ENCODE results near the gene PRR33.
A peak's percentile ranks its signal among the peaks of the same experiment; 100 is the strongest.

PRR33 gene

DNA sequence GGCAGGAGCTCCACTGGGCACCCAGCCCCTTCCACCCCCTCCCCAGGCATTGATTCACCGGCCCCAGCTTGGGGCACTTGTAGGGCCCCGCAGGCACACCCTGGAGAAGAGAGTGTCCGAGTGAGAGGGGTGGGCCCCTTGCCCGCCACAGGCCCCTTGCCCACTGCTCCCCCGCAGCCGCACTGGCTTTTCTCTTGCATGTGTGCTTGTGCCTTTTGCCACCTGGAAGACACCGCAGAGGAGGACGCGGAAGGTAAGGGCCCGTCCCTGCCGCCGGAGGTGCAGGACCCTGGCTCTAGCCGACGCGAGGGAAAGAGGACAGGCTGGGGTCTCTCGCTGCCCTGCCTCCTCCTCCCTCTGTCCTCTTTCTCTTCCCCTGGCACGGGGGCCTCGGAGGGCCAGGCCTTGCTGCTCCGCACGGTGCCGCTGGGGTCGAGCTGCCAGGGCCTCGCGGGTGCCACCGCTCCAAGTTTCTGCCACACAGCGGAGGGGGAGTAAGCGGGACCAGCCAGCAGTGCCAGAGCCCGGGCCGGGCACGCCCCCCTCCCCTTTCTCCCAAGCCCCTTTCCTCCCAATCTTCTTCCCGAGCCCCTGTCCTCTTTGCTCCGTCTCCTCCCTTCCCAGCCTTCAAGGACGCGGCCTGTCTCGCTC, 37.3 kb upstream of the PRR33 start:
- TF ChIP-seq SPI1 (IDR thresholded peaks at IDR 0.05; ENCODE audit: low read depth, low read length) = no peak
- no peak for TF ChIP-seq POLR2A (IDR thresholded peaks at IDR 0.05; ENCODE audit: low read depth, low read length)
- TF ChIP-seq POLR2AphosphoS5 (IDR thresholded peaks at IDR 0.05; ENCODE audit: low read depth, low read length) = no peak
- no peak for TF ChIP-seq TAF1 (IDR thresholded peaks at IDR 0.05; ENCODE audit: low read depth, low read length)
- TF ChIP-seq POU2F2 (IDR thresholded peaks at IDR 0.05; ENCODE audit: low read depth, low read length) = no peak
- no peak for TF ChIP-seq PAX5 (IDR thresholded peaks at IDR 0.05; ENCODE audit: insufficient read depth, low read length, severe bottlenecking)
- peak; percentile 21 for DNase-seq (ENCODE audit: insufficient read length, low spot score)
- FAIRE-seq = no peak

DNA sequence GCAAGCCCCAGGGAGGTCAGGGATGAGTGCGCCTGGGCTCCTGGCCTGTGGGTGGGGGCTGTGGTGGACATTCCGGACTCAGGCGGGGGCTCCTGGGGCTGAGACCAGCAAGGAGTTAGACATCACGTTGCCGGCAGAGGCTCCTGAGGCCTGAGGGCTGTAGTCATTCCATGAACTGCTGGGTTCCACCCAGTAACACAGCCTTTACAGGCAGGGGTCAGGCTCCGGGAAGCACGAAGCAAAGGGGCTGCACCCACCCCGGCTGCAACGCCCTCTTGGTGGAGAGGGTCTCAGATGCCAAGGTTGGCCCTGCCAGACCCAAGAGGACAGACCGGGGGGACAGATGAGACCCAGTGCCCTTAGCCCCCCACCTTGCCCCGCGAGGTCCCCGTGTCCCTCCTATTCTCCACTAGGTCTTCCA, 36.8 kb upstream of the PRR33 start:
- TF ChIP-seq SPI1 (IDR thresholded peaks at IDR 0.05; ENCODE audit: low read depth, low read length) (no peak), TAF1 (IDR thresholded peaks at IDR 0.05; ENCODE audit: low read depth, low read length) (no peak), POLR2AphosphoS5 (IDR thresholded peaks at IDR 0.05; ENCODE audit: low read depth, low read length) (no peak), PAX5 (IDR thresholded peaks at IDR 0.05; ENCODE audit: insufficient read depth, low read length, severe bottlenecking) (no peak), POLR2A (IDR thresholded peaks at IDR 0.05; ENCODE audit: low read depth, low read length) (no peak), POU2F2 (IDR thresholded peaks at IDR 0.05; ENCODE audit: low read depth, low read length) (no peak)
- peak; percentile 24 for DNase-seq (ENCODE audit: insufficient read length, low spot score)
- FAIRE-seq = no peak

DNA sequence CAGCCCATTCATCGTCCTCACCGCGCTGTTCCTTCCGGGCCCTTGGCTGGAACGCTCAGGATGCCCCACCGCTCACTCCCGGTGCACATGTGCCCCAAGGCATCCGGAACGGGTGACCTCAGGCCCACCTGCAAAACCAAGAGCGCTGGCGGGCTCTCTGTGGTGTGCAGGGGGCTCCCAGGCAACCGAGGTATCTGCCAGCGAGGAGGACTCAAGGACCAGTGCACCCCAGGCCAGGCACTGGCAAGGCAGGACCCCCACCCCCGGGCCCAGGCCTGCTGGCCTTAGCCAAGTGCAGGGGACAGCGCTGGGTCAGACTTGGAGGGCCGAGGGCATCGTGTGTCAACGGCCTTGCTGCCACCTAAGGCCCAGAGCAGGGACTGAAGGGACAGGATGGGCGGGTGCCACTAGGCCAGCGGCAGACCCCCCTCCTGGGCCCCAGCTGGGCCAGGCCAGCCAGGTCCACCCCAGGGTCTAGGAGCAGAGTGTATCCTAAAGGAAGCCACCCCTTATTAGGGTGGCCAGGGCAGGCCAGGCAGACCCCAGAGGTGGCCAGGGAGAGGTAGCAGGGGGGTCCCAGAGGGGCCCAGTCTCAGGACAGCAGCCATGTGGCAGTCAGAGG, 36.3 kb upstream of the PRR33 start:
- no peak for FAIRE-seq
- DNase-seq (ENCODE audit: insufficient read length, low spot score) = no peak
- TF ChIP-seq POLR2A (IDR thresholded peaks at IDR 0.05; ENCODE audit: low read depth, low read length) = no peak
- no peak for TF ChIP-seq SPI1 (IDR thresholded peaks at IDR 0.05; ENCODE audit: low read depth, low read length)
- TF ChIP-seq POU2F2 (IDR thresholded peaks at IDR 0.05; ENCODE audit: low read depth, low read length) = no peak
- no peak for TF ChIP-seq TAF1 (IDR thresholded peaks at IDR 0.05; ENCODE audit: low read depth, low read length)

DNA sequence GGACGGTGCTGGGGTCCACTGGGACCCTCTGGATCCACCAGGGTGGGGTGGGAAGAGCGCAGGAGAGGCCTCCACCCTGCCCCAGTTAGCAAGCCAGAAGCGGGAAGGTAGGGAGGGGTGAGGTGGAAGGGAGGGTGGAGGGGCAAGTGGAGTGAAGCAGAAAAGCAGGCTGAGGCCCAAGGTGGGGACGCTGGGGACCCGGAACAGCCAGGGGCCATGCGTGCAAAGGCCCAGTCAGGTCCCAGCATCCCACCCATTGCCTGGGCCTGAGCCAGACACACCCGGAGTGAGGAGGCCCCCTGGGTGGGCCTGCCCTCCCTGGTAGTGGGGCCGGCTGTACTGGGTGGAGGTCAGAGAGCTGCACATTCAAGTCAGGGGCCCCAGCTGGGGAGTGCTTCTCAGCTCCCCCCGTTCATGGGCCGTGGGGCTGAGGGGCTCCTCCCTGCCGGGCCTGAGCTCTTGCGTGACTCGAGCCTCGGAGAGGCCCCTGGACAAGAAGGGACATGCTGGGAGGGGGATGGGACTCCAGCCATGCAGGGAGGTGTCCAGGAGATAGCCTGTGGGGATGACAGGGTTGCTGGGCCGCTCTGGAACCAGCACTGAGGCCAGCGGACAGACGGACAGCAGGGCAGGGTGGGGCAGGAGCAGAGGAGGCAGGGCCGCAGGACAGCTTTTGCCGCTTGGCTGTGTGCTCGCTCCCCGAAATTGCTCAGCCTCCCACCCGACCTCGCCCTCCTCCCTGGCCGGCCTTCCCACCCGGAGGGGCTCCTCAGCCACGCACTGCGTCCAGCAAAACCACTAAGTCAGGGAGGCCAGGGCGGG, 35.5 kb upstream of the PRR33 start:
- no peak for FAIRE-seq

DNA sequence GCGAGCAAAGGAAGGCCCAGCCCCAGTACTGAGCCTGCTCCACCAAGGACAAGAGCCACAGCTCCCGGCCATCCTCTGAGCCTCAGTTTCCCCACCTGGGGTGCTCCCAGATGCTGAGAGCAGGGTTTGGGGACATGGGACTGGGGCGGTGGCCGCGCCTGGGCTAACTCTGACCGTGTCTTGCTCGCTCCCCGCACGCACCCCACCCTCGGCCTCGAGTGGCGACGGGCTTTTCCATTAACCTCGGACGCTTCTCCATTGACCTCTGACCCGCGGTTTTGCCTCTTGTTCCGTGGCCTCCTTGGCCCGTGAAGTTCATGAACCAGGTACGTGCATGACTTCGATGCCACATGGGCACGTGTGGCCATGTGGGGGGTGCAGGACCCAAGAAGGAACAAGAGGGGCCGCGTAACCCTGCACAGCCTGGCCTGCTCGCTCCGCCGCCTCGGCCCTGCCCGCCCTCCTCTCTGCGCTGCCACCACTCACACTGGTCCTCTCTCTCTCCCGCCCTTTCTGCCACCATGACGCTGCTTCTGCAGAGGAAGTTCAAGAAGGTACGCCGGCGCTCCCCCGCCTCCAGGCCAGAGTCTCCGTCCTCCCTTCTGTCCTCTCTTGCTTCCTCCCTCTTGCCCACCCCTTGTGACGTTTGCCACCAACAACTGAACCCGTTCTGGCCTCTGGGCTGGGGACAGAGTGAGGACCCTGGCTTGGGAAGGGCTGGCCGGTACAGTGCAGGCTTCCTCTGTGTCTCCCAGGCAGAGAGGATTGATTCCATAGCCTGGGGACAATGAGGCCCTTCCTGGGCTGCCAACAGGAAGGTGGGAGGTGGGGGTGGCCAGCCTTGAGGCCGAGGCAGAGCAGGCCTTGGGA, 34.7 kb upstream of the PRR33 start:
- DNase-seq (ENCODE audit: insufficient read length, low spot score) (no peak), FAIRE-seq (no peak)
- no peak for TF ChIP-seq SPI1 (IDR thresholded peaks at IDR 0.05; ENCODE audit: low read depth, low read length)
- TF ChIP-seq PAX5 (IDR thresholded peaks at IDR 0.05; ENCODE audit: insufficient read depth, low read length, severe bottlenecking) = no peak
- TF ChIP-seq POLR2AphosphoS5 (IDR thresholded peaks at IDR 0.05; ENCODE audit: low read depth, low read length) = no peak
- TF ChIP-seq POU2F2 (IDR thresholded peaks at IDR 0.05; ENCODE audit: low read depth, low read length) = no peak
- TF ChIP-seq TAF1 (IDR thresholded peaks at IDR 0.05; ENCODE audit: low read depth, low read length) = no peak
- TF ChIP-seq POLR2A (IDR thresholded peaks at IDR 0.05; ENCODE audit: low read depth, low read length) = no peak

More for the DNA sequence above, 35.5 kb upstream of the PRR33 start:
- peak; percentile 21 for DNase-seq (ENCODE audit: insufficient read length, low spot score)
- TF ChIP-seq TAF1 (IDR thresholded peaks at IDR 0.05; ENCODE audit: low read depth, low read length) = no peak
- no peak for TF ChIP-seq SPI1 (IDR thresholded peaks at IDR 0.05; ENCODE audit: low read depth, low read length)

DNA sequence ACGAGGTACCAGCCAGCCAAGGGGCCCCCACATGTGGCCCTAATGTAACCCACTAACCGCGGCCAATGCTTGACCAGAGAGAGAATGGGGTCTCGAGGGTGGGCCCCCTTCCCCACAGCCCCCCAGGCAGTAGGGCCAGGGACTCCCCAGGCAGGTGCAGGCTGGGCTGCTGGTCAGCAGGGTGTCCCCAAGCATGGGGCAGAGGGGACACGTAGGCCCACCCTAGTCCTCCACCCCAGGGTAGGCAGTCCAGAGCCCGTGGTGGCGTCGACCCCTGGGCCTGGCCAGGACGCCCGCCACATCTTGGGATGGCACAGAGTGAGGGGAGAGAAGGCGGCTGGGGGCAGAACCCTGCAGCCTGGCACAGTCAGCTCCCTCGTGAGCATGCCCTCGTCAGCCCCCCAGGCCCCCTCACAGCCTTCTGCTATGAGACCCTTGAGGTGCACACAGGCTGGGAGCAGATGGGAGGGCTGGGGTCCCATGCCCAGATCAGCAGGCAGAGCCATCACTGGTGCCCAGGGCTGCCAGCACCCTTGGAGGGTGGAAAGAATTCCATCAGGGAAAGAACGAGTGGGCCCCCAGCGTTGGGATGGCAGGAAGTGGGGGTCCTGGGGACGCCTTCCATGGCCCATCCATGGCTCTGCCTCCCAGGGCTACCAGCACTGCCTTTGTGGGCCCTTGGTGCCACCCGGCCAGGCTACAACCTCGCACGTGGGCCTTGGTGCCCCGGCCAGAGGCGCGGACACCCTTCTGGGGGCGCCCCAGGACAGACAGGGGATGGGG, 33.9 kb upstream of the PRR33 start:
- DNase-seq (ENCODE audit: insufficient read length, low spot score) = no peak
- no peak for FAIRE-seq
- TF ChIP-seq POLR2A (IDR thresholded peaks at IDR 0.05; ENCODE audit: low read depth, low read length) (no peak), POU2F2 (IDR thresholded peaks at IDR 0.05; ENCODE audit: low read depth, low read length) (no peak), SPI1 (IDR thresholded peaks at IDR 0.05; ENCODE audit: low read depth, low read length) (no peak), POLR2AphosphoS5 (IDR thresholded peaks at IDR 0.05; ENCODE audit: low read depth, low read length) (no peak), TAF1 (IDR thresholded peaks at IDR 0.05; ENCODE audit: low read depth, low read length) (no peak), PAX5 (IDR thresholded peaks at IDR 0.05; ENCODE audit: insufficient read depth, low read length, severe bottlenecking) (no peak)

DNA sequence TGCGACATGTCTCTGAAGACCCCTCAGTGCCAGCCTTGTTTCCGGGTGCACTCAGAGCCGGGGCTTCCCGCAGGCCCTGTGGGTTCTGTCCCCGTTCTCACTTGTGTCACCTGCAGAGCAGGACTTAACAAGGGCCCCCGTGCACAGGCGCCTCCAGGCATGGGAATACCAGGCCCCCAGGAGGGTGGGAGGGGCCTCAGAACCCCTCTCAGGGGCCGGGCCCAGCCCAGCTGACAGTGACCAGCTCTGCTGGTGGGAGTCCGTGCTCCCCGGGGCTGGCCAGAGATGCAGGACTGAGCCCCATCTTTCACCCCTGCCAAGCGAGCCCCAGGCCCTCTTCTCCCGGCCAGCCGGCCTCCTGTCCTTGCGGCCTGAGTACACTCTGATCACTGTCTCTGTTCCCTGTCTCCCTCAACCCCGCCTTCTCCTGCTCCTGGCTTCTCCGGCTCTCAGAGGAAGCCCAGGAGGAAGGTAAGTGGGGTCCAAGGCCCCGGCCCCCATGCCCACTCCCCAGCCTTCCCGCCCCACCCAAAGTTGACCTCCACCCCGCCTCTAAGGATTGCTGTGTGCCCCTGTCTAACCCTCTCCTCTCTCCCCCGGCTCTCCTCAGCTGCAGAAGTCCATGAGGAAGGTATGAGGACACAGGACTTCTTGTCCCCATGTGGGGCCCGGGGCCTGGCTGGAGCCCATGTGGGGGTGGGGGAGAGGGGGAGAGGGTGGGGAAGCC, 33.1 kb upstream of the PRR33 start:
- TF ChIP-seq SPI1 (IDR thresholded peaks at IDR 0.05; ENCODE audit: low read depth, low read length) (no peak), TAF1 (IDR thresholded peaks at IDR 0.05; ENCODE audit: low read depth, low read length) (no peak), POLR2A (IDR thresholded peaks at IDR 0.05; ENCODE audit: low read depth, low read length) (no peak), POLR2AphosphoS5 (IDR thresholded peaks at IDR 0.05; ENCODE audit: low read depth, low read length) (no peak), POU2F2 (IDR thresholded peaks at IDR 0.05; ENCODE audit: low read depth, low read length) (no peak), PAX5 (IDR thresholded peaks at IDR 0.05; ENCODE audit: insufficient read depth, low read length, severe bottlenecking) (no peak)
- FAIRE-seq = no peak
- DNase-seq (ENCODE audit: insufficient read length, low spot score) = no peak

DNA sequence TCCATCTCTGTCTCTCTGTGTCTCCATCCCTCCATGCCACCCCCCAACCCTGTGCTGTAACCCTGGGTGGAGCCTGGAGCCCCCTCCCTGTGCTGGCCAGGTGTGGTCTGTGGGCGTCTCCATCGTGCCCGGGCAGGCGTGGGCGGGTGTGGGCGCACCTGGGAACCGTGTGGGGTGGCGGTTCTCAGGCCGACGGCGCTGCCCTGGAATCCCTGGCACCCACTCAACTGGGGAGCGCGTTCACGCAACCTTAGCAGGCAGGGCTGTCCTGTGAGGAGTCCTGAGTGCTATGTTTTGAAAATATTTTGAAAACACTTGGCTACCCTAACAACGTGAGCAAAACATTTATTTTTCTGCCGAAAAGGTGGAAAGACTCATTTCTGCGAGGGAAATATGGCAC, 32.5 kb upstream of the PRR33 start:
- DNase-seq (ENCODE audit: insufficient read length, low spot score) (no peak), FAIRE-seq (no peak)
- TF ChIP-seq SPI1 (IDR thresholded peaks at IDR 0.05; ENCODE audit: low read depth, low read length) = no peak
- TF ChIP-seq PAX5 (IDR thresholded peaks at IDR 0.05; ENCODE audit: insufficient read depth, low read length, severe bottlenecking) = no peak
- no peak for TF ChIP-seq POU2F2 (IDR thresholded peaks at IDR 0.05; ENCODE audit: low read depth, low read length)
